Measurements from ENCODE around the gene IL26. TPM values are rescaled to one million over a fixed set of nuclear protein-coding genes. Genes with fewer than 3 reads are reported as not detected.

Gene IL26
- polyA plus RNA-seq, 1 donor (not counting 4 experiments of a cell fraction or from before 2014, with no cell fraction given): not detected

DNA sequence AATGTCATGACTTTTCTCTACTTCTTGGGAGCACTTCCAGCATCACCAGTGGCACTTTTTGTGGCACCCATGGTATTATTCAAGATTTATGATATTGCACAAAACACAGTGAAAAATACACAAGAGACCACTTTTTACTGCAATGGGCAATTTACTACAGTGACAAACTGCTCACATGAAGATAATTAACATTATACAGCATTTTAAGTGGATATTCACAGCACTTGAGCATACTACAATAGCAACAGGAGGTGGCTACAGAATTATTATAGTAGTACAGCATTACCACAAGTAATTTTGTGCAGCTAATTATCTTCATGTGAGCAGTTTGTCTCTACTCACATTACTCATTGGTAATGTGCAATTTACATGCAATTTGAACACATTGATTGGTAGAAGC is 18.3 kb downstream of the IL26 start:
- Histone ChIP-seq H3K36me3 (ENCODE audit: control insufficient read depth in 2 of 2, extremely low read depth in 1 of 2, insufficient read depth in 2 of 2, low read length in 2 of 2) (no peaks in the 10 kb centered on the region), H3K27me3 (ENCODE audit: control insufficient read depth, extremely low read depth, insufficient read depth, low read length) (peaks cover 13% of the 10 kb centered on the region), H3K9me3 (ENCODE audit: control insufficient read depth, low read depth, low read length) (no peaks in the 10 kb centered on the region), H3K9me1 (ENCODE audit: control insufficient read depth, extremely low read depth, insufficient read depth, low read length) (no peaks in the 10 kb centered on the region), H4K20me1 (ENCODE audit: control insufficient read depth, extremely low read depth, insufficient read depth, low read length) (no peaks in the 10 kb centered on the region), H3K9ac (ENCODE audit: control insufficient read depth, extremely low read depth, insufficient read depth, low read length) (no peak overlapping the region), H3K27ac (ENCODE audit: control insufficient read depth, insufficient read depth, low read length) (no peak overlapping the region), H2AFZ (ENCODE audit: control insufficient read depth, low read length) (no peak overlapping the region), H3K4me1 (ENCODE audit: control insufficient read depth, extremely low read depth, insufficient read depth, low read length) (no peaks in the 10 kb centered on the region), H3K4me3 (ENCODE audit: control insufficient read depth in 2 of 3, extremely low read depth in 1 of 3, insufficient read depth in 2 of 3, low read depth in 1 of 3, low read length in 3 of 3) (no peak overlapping the region), H3K4me2 (ENCODE audit: control insufficient read depth, extremely low read depth, insufficient read depth, low read depth, low read length) (no peak overlapping the region), H3K79me2 (ENCODE audit: control insufficient read depth, insufficient read depth, low read length) (no peaks in the 10 kb centered on the region)
- FAIRE-seq: no peak
- dilution Hi-C loops (cut with MboI; ENCODE audit: extremely low pct_ligation_motif_present, low sequenced_read_pairs): loop anchor here (25.0 kb wide), 1 partner anchor 105 kb away; no protein-coding TSS in a partner anchor
- no peak for TF ChIP-seq EZH2 (IDR thresholded peaks at IDR 0.05; ENCODE audit: low read length)
- TF ChIP-seq, protein P1, sequence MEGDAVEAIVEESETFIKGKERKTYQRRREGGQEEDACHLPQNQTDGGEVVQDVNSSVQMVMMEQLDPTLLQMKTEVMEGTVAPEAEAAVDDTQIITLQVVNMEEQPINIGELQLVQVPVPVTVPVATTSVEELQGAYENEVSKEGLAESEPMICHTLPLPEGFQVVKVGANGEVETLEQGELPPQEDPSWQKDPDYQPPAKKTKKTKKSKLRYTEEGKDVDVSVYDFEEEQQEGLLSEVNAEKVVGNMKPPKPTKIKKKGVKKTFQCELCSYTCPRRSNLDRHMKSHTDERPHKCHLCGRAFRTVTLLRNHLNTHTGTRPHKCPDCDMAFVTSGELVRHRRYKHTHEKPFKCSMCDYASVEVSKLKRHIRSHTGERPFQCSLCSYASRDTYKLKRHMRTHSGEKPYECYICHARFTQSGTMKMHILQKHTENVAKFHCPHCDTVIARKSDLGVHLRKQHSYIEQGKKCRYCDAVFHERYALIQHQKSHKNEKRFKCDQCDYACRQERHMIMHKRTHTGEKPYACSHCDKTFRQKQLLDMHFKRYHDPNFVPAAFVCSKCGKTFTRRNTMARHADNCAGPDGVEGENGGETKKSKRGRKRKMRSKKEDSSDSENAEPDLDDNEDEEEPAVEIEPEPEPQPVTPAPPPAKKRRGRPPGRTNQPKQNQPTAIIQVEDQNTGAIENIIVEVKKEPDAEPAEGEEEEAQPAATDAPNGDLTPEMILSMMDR (optimal IDR thresholded peaks at IDR 0.05 in 1 of 3, IDR thresholded peaks at IDR 0.05 in 1 of 3, conservative IDR thresholded peaks at IDR 0.05 in 1 of 3; ENCODE audit: extremely low read depth in 1 of 3, insufficient read depth in 2 of 3, low read length in 3 of 3): no peak
- DNase-seq (ENCODE audit: low read depth, low spot score): no peak

DNA sequence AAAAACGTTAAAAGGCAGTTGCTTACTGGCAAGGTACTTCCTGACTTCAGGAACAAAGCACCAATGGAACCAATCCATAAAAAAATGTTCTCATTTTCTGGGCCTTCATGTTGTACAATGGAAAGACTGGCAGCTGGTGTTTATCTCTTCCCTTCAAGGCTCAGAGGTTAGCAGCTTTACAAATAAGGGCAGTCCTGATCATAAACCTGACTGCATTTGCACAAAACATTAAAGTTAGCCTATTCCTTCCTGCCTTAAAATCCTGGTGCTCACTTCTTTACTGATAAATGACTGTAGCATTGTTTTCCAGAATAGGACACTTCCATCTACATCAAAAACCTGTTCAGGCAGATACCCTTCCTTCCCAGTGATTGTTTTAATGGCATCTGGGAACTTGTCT is 19.2 kb downstream of the IL26 start:
- Histone ChIP-seq H3K9me3 (ENCODE audit: control insufficient read depth, low read depth, low read length) (no peaks in the 10 kb centered on the region), H3K9me1 (ENCODE audit: control insufficient read depth, extremely low read depth, insufficient read depth, low read length) (no peaks in the 10 kb centered on the region), H3K4me1 (ENCODE audit: control insufficient read depth, extremely low read depth, insufficient read depth, low read length) (no peaks in the 10 kb centered on the region), H3K27ac (ENCODE audit: control insufficient read depth, insufficient read depth, low read length) (no peak overlapping the region), H2AFZ (ENCODE audit: control insufficient read depth, low read length) (no peak overlapping the region), H3K79me2 (ENCODE audit: control insufficient read depth, insufficient read depth, low read length) (no peaks in the 10 kb centered on the region), H3K9ac (ENCODE audit: control insufficient read depth, extremely low read depth, insufficient read depth, low read length) (no peak overlapping the region), H3K36me3 (ENCODE audit: control insufficient read depth in 2 of 2, extremely low read depth in 1 of 2, insufficient read depth in 2 of 2, low read length in 2 of 2) (no peaks in the 10 kb centered on the region), H4K20me1 (ENCODE audit: control insufficient read depth, extremely low read depth, insufficient read depth, low read length) (no peaks in the 10 kb centered on the region), H3K27me3 (ENCODE audit: control insufficient read depth, extremely low read depth, insufficient read depth, low read length) (peaks cover 15% of the 10 kb centered on the region), H3K4me3 (ENCODE audit: control insufficient read depth in 2 of 3, extremely low read depth in 1 of 3, insufficient read depth in 2 of 3, low read depth in 1 of 3, low read length in 3 of 3) (no peak overlapping the region), H3K4me2 (ENCODE audit: control insufficient read depth, extremely low read depth, insufficient read depth, low read depth, low read length) (no peak overlapping the region)
- TF ChIP-seq EZH2 (IDR thresholded peaks at IDR 0.05; ENCODE audit: low read length): no peak
- TF ChIP-seq, protein P1 (optimal IDR thresholded peaks at IDR 0.05 in 1 of 3, IDR thresholded peaks at IDR 0.05 in 1 of 3, conservative IDR thresholded peaks at IDR 0.05 in 1 of 3; ENCODE audit: extremely low read depth in 1 of 3, insufficient read depth in 2 of 3, low read length in 3 of 3): no peak
- DNase-seq (ENCODE audit: low read depth, low spot score) (no peak), FAIRE-seq (peak; percentile 81)
- dilution Hi-C loops (cut with MboI; ENCODE audit: extremely low pct_ligation_motif_present, low sequenced_read_pairs): loop anchor here (25.0 kb wide), 1 partner anchor 106 kb away; no protein-coding TSS in a partner anchor
